ENCODE results near the gene POLR1F. TPM values are rescaled to one million over a fixed set of nuclear protein-coding genes. Genes with fewer than 3 reads are reported as not detected.

Gene POLR1F
- total RNA-seq, 1 experiment from 2014 or later, result 24.9 TPM

DNA sequence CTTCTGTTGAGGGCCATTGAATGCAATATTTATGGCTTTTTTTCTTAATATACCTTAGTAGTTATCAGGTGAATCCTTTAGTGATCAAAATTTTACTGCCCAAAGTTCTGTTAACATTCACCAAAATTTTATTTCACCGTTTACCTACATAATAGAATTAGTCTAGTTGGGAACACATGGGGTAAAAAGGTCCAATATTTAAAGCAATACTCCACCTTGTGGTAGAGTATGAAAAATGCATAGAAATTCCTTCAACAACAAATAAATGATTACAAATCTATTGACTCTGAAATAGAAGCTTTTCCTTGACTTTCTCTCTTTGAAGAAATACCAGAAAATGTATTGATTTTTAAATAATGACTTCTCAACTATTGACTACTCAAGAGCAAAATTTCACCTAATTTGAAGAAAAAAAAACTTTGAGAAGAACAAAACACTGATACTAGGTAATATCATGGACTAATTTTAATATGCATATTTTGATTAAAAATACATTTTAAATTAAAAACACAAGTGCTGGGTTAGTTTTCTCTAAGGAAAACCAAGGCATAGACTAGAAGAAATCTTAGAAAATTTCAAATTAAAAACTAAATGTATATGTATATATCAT lies 43.3 kb downstream of the POLR1F start:
- no peaks in the 10 kb centered on the region for H4K20me1 ChIP-seq (ENCODE audit: control insufficient read depth, insufficient read depth, insufficient read length)
- no peak overlapping the region for H2AK5ac ChIP-seq (ENCODE audit: insufficient read length, low read length)
- no peaks in the 10 kb centered on the region for H3K27me3 ChIP-seq (ENCODE audit: insufficient read depth, low read length)
- no peaks in the 10 kb centered on the region for H3K79me2 ChIP-seq (ENCODE audit: insufficient read depth, low read length)
- H3K56ac ChIP-seq (ENCODE audit: insufficient read length, low read depth, low read length), result no peak overlapping the region
- Mint-ChIP-seq H3K4me3 (no peak overlapping the region), H3K4me1 (no peaks in the 10 kb centered on the region; a peak in 1 of 4 replicates), H3K9me3 (no peaks in the 10 kb centered on the region), H3K36me3 (ENCODE audit: insufficient read depth in 1 of 3, low read depth in 3 of 3) (no peaks in the 10 kb centered on the region), H3K27ac (no peak overlapping the region), H3K27me3 (ENCODE audit: low read depth) (no peaks in the 10 kb centered on the region; the same call in 1 of the 2 replicates)
- H3K23me2 ChIP-seq (ENCODE audit: insufficient read length, low read depth, low read length, poor library complexity, severe bottlenecking), result no peaks in the 10 kb centered on the region
- H3K23ac ChIP-seq (ENCODE audit: insufficient read length, low read depth, low read length), result no peak overlapping the region
- H3K27ac ChIP-seq (ENCODE audit: insufficient read length, low read depth, low read length), result no peak overlapping the region
- H3K9me3 ChIP-seq (ENCODE audit: control insufficient read depth, low read depth, low read length), result no peaks in the 10 kb centered on the region
- no peak for DNase-seq
- H4K91ac ChIP-seq (ENCODE audit: insufficient read length, low read depth, low read length), result no peak overlapping the region
- H2BK12ac ChIP-seq (ENCODE audit: insufficient read length, low read depth, low read length), result no peak overlapping the region
- H2BK5ac ChIP-seq (ENCODE audit: insufficient read length, low read length), result no peak overlapping the region
- no peak overlapping the region for H2BK15ac ChIP-seq (ENCODE audit: low read depth, low read length)
- H3K14ac ChIP-seq (ENCODE audit: insufficient read depth, low read length), result no peak overlapping the region
- H3K79me1 ChIP-seq (ENCODE audit: insufficient read depth, low read depth, low read length, poor library complexity, severe bottlenecking), result no peaks in the 10 kb centered on the region
- no peak overlapping the region for H4K8ac ChIP-seq (replicated peaks; ENCODE audit: insufficient read length, low read depth, low read length)
- no peak overlapping the region for H3K18ac ChIP-seq (ENCODE audit: insufficient read length, low read depth, low read length)
- H3K4me1 ChIP-seq (ENCODE audit: insufficient read depth, low read length), result no peaks in the 10 kb centered on the region
- no peak overlapping the region for H4K5ac ChIP-seq (ENCODE audit: insufficient read length, low read depth, low read length)
- TF ChIP-seq, protein P1, sequence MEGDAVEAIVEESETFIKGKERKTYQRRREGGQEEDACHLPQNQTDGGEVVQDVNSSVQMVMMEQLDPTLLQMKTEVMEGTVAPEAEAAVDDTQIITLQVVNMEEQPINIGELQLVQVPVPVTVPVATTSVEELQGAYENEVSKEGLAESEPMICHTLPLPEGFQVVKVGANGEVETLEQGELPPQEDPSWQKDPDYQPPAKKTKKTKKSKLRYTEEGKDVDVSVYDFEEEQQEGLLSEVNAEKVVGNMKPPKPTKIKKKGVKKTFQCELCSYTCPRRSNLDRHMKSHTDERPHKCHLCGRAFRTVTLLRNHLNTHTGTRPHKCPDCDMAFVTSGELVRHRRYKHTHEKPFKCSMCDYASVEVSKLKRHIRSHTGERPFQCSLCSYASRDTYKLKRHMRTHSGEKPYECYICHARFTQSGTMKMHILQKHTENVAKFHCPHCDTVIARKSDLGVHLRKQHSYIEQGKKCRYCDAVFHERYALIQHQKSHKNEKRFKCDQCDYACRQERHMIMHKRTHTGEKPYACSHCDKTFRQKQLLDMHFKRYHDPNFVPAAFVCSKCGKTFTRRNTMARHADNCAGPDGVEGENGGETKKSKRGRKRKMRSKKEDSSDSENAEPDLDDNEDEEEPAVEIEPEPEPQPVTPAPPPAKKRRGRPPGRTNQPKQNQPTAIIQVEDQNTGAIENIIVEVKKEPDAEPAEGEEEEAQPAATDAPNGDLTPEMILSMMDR (conservative IDR thresholded peaks at IDR 0.05), result peak; percentile 78
- H3T11ph ChIP-seq (ENCODE audit: low read length), result no peak overlapping the region
- H3K4ac ChIP-seq (ENCODE audit: low read depth, low read length), result no peak overlapping the region
- no CpG with 5 or more reads among the region's 1 CpG for WGBS (ENCODE audit: extremely low coverage, insufficient read length, low lambda C conversion rate)
- no peak overlapping the region for H2BK20ac ChIP-seq (ENCODE audit: low read depth, low read length, poor library complexity, severe bottlenecking)
- no peak overlapping the region for H2AFZ ChIP-seq (ENCODE audit: low read length)
- no peak overlapping the region for H3K9ac ChIP-seq (ENCODE audit: extremely low read depth, insufficient read length, low read length)
- no peak overlapping the region for H2BK120ac ChIP-seq (ENCODE audit: low read depth, low read length, poor library complexity, severe bottlenecking)
- H3K4me2 ChIP-seq (ENCODE audit: insufficient read depth, insufficient read length, low read length), result no peak overlapping the region

All from H9 (cell line).